GM23338 (cell line): Measurements from ENCODE around the gene C15orf62.
A peak's percentile ranks its signal among the peaks of the same experiment; 100 is the strongest.

ENCODE experiments used
- CREB1 ChIP-seq: fragments of 250-450 bp; sonication (Bioruptor Pico); IDR thresholded peaks from 2 replicates; pipeline ENCODE4 v1.5.0; 2020; ENCODE audit warnings: low read depth, mild to moderate bottlenecking, moderate library complexity
- CTCF ChIP-seq, 2 experiments: fragments of 200-600 bp in 1 of 2; sonication (generic) in 1 of 2; conservative IDR thresholded peaks; 2 replicates each; pipeline versions ENCODE4 v1.5.1 to v1.6.1; 2016 to 2017; ENCODE audit warnings: antibody characterized with exemption in 2 of 2, low read depth in 2 of 2, mild to moderate bottlenecking in 2 of 2, moderate library complexity in 1 of 2
- EZH2 ChIP-seq: fragments of 200-600 bp; sonication (generic); IDR thresholded peaks from one replicate; pipeline ENCODE4 v1.8.0; 2017; ENCODE audit warnings: antibody characterized with exemption, mild to moderate bottlenecking, low read depth; ENCODE audit not compliant: unreplicated experiment
- EZH2phosphoT487 ChIP-seq: fragments of 200-600 bp; sonication (generic); IDR thresholded peaks from one replicate; pipeline ENCODE4 v1.8.1; 2018; ENCODE audit warnings: antibody characterized with exemption; ENCODE audit not compliant: unreplicated experiment
- POLR2AphosphoS5 ChIP-seq: IDR thresholded peaks from 2 replicates; pipeline ENCODE4 v1.6.1; 2016; ENCODE audit warnings: antibody characterized with exemption, low read depth
- STAT1 ChIP-seq: IDR thresholded peaks from one replicate; pipeline ENCODE4 v1.6.1; 2016; ENCODE audit warnings: antibody characterized with exemption; ENCODE audit not compliant: unreplicated experiment

- peak; percentile 46 to 60 for TF ChIP-seq CTCF (conservative IDR thresholded peaks at IDR 0.05; ENCODE audit: low read depth in 2 of 2)
- no peak for TF ChIP-seq EZH2phosphoT487
- TF ChIP-seq POLR2AphosphoS5 = no peak
- no peak for TF ChIP-seq EZH2
- TF ChIP-seq CREB1 (CRISPR knock-in tag) = no peak
- no peak for TF ChIP-seq STAT1
Observed at GRCh38 chr15:40739854-40740253, 29.9 kb upstream of the C15orf62 start.
